ENCODE data around the gene NEK8. TPM values are rescaled to one million over a fixed set of nuclear protein-coding genes. Genes with fewer than 3 reads are reported as not detected.

The NEK8 gene
- total and polyA plus RNA-seq, 2 of the 8 experiments (the other 6 are each of a cell fraction or from before 2014, with no cell fraction given), result 14.9 to 23.3 TPM

DNA sequence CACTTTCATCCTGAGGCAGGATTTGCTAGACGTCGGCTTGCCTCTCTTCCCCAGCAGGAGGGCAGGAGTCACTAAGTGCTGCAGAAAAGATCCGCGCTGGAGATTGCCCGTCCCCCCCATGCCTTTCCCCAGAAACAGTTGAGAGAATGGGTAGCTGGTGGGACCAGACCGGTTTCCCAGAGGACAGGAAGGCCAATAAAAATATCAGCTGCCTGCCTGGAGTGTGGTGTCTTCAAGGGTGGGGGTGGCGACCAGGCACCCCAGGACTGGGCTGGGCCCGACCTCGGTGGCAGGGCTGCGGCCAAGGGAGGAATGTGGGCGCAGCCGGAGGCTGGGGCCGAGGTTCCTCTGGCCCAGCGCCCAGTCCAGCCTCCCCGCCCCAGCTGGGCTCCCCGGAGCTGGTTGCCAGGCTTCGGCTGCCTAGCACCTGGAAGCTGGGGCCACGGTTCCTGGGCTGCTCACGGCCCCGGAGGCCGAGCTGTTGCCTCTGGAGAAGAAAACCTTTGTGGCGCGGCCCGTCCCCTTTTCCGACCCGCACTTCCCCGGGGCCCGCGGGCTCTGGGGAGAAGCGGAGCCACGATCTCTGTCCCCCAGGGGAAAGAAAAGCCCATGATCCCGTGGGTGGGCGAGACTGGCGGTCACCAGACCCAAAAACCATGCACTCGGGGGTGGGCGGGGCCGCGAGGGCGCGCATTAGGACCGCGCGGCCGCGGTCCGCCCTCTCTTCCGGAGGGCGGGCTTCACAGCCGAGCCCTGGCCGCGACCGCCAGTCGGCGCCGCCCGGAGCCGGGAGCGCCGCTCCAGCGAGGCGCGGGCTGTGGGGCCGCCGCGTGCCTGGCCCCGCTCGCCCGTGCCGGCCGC is 14.9 kb downstream of the NEK8 start, which contains the start of gene TRAF4 (continued):
- TF ChIP-seq, protein P1, sequence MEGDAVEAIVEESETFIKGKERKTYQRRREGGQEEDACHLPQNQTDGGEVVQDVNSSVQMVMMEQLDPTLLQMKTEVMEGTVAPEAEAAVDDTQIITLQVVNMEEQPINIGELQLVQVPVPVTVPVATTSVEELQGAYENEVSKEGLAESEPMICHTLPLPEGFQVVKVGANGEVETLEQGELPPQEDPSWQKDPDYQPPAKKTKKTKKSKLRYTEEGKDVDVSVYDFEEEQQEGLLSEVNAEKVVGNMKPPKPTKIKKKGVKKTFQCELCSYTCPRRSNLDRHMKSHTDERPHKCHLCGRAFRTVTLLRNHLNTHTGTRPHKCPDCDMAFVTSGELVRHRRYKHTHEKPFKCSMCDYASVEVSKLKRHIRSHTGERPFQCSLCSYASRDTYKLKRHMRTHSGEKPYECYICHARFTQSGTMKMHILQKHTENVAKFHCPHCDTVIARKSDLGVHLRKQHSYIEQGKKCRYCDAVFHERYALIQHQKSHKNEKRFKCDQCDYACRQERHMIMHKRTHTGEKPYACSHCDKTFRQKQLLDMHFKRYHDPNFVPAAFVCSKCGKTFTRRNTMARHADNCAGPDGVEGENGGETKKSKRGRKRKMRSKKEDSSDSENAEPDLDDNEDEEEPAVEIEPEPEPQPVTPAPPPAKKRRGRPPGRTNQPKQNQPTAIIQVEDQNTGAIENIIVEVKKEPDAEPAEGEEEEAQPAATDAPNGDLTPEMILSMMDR (IDR thresholded peaks at IDR 0.05; ENCODE audit: control extremely low read depth in 1 of 3, insufficient read depth in 1 of 3, low read depth in 1 of 3, low read length in 3 of 3), result peak in 2 of 3 experiments; percentile 8 to 17; a peak in 2 of 4 replicates
- TF ChIP-seq EGR1 (IDR thresholded peaks at IDR 0.05; ENCODE audit: borderline replicate concordance, low read depth, low read length) (peak; percentile 29; the same call in 1 of the 2 replicates), TBP (IDR thresholded peaks at IDR 0.05; ENCODE audit: low read depth, low read length) (peak; percentile 62), JUND (IDR thresholded peaks at IDR 0.05; ENCODE audit: low read length) (0 out of 2 replicates have a peak, but pooled peaks have one; percentile 17), FOSL1 (IDR thresholded peaks at IDR 0.05; ENCODE audit: insufficient read depth, low read depth, low read length) (peak; percentile 94), SP1 (IDR thresholded peaks at IDR 0.05; ENCODE audit: low read depth, low read length) (peak; percentile 50; the same call in 1 of the 2 replicates), SP2 (IDR thresholded peaks at IDR 0.05; ENCODE audit: low read length) (no peak), POLR2A (IDR thresholded peaks at IDR 0.05; ENCODE audit: control extremely low read depth in 1 of 2, low read depth in 2 of 2, low read length in 2 of 2) (peak; percentile 84 to 94; a peak in 2 of 3 replicates), BACH1 (IDR thresholded peaks at IDR 0.05; ENCODE audit: low read length) (peak; percentile 28; the same call in 1 of the 2 replicates), POLR2AphosphoS5 (IDR thresholded peaks at IDR 0.05; ENCODE audit: low read depth, low read length) (peak; percentile 36; the same call in 1 of the 2 replicates), SIN3A (conservative IDR thresholded peaks at IDR 0.05 in 1 of 2, IDR thresholded peaks at IDR 0.05 in 1 of 2; ENCODE audit: low read depth in 1 of 2, low read length in 2 of 2) (0 out of 4 replicates have a peak, but pooled peaks have one; percentile 68), KDM1A (IDR thresholded peaks at IDR 0.05; ENCODE audit: borderline replicate concordance, low read length) (no peak), EZH2 (IDR thresholded peaks at IDR 0.05; ENCODE audit: low read depth, low read length, severe bottlenecking) (no peak), TAF1 (IDR thresholded peaks at IDR 0.05; ENCODE audit: low read depth, low read length) (peak; percentile 93), TAF7 (optimal IDR thresholded peaks at IDR 0.05; ENCODE audit: borderline replicate concordance, low read depth, low read length) (peak; percentile 82)
- TF ChIP-seq, protein P2, sequence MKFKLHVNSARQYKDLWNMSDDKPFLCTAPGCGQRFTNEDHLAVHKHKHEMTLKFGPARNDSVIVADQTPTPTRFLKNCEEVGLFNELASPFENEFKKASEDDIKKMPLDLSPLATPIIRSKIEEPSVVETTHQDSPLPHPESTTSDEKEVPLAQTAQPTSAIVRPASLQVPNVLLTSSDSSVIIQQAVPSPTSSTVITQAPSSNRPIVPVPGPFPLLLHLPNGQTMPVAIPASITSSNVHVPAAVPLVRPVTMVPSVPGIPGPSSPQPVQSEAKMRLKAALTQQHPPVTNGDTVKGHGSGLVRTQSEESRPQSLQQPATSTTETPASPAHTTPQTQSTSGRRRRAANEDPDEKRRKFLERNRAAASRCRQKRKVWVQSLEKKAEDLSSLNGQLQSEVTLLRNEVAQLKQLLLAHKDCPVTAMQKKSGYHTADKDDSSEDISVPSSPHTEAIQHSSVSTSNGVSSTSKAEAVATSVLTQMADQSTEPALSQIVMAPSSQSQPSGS (IDR thresholded peaks at IDR 0.05; ENCODE audit: low read length), result peak; percentile 55; the same call in 1 of the 2 replicates
- TF ChIP-seq, protein P3, sequence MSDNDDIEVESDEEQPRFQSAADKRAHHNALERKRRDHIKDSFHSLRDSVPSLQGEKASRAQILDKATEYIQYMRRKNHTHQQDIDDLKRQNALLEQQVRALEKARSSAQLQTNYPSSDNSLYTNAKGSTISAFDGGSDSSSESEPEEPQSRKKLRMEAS (IDR thresholded peaks at IDR 0.05), result peak; percentile 71; the same call in 1 of the 2 replicates
